HG02970 (cell line): ENCODE measurements around the gene OLFM1.

Experiments
- ATAC-seq: cut with Tn5 transposase; IDR thresholded peaks from one replicate; pipeline ENCODE4 v1.9.1; 2021; ENCODE audit warnings: mild to moderate bottlenecking, moderate library complexity, moderate number of reproducible peaks; ENCODE audit not compliant: unreplicated experiment, low FRiP score

The OLFM1 gene

DNA sequence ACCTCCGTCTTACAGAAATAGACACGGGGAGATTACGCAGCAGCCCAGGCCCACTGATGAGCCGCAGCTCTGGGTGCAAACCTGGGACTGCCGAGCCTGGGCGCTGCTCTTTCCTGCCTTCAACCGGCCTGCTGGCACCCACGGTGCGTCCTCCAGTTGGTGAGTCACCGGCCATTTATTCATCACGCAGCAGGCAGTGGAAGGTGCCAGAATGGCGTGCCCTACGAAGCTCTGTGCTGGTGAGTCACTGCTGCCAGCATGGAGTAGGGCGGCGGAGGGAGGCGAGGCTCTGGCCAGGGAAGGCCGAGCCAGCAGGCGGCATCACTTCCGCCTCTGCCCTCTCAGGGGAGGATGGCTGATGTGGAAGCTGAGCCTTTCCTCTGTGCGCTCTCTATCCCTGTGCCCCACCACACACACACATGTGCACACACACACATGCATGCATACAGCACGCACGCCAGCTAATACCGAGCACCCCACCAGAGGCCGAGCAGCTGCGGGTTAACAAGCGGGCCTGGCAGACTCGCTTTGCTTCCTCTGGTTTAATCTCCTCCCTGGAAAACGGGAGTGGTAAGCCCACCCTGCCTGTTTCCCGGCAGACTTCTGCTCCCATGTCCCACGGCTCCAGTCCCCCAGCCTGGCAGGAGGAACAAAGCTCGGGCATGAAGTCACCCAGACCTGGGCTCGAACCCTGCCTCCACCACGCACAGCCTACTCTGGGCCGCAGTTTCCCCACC, 39.2 kb downstream of the OLFM1 start:
- no peak for ATAC-seq

DNA sequence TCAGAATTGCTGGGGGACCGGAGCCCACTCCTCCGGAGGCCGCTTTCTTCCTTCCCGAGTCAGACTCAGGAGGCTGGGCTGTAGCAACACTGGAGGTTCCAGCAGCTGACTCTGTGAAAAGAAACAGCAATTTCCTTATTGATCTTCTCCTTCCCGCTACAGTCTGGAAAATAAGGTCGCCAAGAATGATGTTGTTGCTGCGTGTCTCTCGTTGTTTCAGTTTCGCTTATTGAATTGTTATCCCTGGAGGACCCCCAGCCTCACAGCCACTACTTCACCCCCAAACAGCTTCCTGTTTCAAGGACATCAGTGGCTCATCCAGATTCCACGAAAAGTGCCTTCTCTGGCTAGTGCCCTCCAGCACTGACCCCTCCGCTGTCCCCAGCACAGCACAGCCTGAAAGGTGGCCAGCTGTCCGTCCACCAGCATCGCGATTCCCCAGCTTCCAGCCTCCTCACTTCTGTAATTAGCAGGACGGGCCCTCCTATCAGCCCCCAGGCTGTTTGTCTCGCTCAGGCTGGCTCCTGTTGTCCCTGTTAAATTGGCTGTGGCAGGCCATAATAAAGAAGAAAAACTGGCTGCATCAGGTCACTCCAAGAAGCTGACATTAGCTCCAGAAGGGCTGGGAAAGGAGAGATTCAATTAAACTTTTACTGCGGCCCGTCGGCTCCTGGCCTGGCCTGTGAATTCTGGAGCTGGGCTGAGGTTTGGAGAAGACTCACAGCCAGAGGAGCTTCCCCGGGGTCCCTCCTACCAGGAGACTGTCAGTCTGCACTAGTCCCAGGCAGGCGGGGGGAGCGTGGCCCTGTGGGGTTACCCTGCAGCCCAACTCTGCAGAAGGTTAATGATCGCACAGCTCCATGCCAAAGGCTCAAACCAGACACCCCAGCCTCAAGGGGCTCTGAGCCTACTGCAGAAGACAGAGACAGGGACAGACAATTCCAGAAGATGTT, 40.5 kb downstream of the OLFM1 start:
- no peak for ATAC-seq

DNA sequence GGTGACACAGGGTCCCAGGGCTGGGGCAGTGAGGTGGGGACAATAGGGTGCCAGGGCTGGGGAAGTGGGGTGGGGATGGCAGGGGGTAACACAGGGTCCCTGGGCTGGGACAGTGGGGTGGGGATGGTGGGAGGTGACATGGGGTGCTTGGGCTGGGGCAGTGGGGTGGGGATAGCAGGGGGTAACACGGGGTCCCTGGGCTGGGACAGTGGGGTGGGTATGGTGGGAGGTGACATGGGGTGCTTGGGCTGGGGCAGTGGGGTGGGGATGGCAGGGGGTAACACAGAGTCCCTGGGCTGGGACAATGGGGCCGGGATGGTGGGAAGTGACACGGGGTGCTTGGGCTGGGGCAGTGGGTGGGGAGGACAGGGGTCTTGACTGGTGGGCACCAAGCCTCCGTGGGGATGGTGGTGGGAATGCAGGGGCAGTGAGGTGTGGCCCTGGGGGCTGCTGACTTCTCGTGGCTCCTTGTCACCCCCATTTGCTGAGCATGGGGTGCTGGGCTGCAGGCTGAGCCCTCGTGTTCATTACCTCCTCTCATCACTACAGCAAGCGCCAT, 41.7 kb downstream of the OLFM1 start:
- no peak for ATAC-seq

DNA sequence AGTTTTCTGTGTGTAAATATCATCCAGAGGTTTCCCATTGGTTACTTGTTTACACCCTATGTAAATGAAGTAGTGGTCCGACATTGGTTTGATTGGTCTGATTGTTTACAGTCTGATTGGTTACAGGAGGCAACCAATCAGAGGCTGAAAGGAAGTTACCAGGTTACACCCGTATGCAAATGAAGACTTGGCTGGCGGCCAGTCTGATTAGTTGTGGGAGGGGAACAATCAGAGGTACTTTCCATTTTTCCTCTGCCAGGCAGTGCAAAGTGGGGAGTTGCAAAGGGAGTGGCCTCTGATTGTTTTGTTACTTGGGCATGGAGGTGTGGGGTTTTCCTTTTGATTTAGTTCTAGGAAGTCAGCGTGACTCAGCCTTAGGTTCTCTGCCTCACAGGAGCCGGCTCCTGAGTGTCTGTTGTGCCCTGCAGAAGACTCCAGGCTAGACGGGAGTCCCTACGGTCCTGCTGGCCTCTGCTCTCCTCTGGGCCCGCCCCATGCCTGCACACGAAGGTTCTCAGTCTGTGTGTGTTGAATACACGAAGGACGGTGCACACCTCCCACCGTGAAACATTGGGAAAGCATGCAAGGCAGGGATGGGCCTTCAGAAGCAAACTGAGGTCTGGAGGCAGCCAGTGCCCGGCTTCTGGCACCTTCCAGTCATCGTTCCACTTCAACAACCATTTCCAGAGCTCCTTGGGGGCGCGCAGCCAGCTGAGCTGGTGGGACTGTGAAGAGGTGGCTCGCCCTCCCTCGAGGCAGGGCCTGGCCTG, 42.9 kb downstream of the OLFM1 start:
- ATAC-seq = no peak

DNA sequence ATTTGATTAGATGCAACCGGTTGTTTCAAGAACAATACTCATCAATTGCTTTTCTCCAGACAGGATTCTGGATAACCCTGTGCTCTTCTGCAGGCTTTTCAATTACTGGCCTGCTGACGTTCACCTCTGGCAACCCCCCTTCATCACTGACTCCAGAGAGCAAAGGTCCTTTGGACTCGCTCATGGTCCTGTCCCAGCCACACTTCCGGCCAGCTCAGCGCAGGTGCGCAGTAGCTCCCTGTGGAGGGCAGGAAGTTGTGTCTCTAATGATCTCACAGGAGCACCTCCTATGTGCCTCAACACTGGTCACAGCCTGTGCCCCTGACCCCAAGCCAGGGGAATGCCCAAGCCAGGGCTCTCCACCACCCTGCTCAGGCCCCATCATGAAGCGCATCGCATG, 44.0 kb downstream of the OLFM1 start:
- ATAC-seq = no peak

DNA sequence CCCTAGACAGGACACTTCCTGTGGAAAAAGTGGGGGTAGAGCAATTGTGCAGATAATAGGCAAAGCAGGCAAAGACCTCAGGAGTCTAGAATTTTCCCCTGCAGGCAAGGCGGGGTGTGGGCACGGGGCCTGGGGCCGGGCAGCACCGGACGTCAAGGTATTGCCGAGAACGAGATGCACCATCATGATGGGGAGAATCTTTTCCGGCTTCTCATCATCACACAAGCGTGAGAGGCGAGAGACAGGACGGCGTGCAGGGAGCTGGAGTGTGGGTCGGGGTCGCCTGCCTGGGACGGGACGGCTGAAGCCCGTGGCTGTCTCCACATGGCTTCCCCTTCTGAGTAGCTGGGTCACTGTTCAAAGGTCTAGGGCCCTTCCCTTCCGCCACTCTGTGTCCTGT, 44.5 kb downstream of the OLFM1 start:
- no peak for ATAC-seq

DNA sequence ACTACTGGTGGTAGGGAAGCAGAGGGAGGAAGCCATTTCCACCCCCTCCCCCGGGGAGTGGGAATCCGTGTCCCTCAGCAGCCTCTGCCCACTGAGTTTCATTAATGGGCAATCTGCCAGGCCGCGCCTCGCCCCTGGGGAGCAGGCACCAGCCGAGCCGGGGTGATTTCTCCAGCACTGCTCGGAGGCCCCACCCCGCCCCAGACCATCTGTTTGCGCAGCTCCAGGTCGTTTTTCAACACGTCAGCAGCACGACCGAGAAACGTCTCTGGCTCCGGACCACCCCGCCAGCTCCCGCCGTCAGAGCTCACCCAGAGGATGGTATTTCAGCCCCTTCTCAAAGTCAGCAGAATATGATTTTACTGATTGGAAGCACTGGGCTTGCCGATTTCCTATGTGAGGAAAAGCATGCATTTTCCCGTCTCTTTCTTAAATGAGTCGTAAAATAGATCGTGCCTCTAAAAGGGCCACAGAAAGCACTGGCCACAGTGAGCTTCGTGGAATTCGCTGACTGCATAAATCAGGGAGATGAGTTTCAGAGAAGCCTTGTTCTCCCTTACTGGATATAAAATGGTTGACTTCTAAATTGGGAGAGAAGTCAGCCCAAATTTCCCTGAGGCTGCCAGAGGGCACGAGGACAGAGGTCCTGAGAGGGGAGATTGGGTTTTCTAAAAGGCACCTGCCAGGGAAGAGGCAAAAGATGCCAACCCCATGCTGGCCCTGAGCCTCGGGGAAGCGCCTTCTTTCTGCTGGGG, 47.0 kb downstream of the OLFM1 start:
- no peak for ATAC-seq

DNA sequence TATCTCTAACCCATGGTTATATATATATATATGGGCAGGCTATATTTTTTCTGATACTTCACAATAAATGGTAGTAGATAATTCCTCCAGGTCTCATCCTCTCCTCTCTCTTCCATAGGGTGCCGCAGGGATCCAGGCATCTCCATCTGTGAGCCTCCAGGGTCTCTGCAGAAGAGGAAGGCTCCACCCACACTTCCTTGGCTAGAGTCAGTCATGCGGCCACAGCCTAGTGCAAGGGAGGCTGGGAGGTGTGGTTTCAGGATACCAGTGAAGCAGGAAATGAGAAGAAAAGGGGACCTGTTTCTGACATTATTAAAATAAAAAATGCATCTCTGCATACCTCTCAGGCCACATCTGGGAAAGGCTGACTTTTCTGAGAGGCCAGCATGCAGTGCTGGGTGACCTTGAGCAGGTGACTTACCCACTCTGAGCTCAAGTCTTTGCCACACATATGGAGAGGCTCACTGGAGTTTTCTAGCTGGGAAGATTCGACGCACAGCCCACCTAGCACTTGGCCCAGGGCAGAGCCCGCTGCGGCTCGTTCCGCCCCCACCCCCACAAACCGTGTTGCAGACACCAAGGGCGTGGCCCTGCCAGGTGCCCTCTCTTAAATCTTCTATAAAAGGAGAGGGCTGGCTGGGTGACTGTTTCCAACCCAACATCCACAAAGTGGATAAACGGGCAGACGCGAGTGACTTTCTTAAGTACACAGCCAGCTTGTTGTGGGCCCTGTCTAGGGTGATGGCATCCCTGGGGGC, 47.9 kb downstream of the OLFM1 start:
- ATAC-seq = no peak

DNA sequence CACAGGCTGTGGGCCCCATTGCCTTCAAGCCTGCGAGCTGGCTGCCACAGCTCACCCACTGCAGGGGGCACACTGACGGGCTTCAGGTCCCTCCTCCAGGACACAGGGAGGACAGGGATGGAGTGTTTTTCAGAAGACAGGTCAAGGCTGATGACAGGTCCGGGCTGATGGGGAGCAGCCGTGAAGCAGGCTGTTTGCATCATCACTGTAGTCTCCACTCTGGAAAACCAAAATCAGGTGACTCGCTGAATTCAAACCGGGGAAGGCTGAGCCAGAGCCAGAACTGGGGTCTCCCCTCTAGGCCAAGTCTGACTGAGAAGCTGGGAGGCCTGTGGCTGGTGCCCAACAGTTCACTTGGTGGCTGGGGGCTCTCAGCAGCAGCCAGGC, 48.5 kb downstream of the OLFM1 start:
- ATAC-seq = no peak

DNA sequence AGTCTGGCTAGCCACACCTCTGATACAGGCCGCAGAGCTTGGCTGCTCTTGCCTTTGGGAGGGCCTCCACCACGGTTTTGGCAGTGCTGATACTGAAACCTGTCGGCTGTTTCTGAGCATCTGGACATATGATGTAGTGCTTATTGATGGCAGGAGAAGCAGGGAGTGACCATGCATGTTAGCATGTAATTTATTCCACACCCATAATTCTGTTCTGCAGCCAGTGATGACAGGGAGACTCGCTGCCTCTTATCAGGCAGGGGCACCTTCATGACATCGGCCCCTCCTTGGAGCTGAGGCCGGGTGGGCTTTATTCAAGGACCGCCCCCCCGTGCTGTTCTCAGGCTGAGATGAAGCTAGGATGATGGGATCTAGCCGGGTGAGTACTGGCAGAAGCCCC, 49.0 kb downstream of the OLFM1 start:
- no peak for ATAC-seq

DNA sequence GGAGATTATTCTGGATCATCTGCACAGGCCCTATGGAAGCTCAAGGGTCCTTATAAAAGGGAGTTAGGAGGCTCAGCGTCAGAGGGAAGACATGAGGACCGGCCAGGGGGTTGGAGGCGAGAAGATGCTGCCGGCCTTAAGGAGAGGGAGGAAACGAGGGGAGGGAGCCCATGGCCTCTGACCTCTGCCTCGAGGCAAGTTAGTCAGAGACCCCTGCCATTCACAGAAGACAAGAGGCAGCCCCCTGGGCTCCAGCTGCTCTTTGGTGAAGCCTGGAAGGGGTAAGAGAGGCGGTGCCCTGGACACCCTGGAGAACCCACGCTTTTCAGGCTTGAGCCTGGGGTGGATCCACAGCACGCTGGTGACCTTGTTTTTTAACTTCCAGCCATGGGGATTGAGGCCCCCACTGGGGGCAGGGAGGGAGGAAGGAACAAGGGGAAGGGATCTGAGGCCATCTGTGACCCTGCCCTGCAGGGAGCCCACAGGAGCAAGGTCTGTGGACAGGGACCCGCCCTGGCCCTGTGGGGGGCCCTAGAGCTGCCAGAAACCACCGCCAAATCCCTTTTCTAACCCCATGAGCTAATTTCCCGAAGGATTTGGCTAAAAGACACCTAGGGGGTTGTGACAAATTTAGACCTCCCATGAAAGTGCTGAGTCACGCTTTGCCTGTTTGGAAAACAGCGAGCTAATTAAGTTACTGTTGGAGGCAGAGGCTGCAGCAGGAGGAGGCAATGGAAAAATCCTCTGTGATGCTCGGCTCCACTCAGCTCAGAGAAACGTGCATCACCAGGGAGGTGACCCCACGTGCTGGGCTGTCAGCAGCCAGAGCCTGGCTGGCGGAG, 49.7 kb downstream of the OLFM1 start:
- ATAC-seq = no peak

DNA sequence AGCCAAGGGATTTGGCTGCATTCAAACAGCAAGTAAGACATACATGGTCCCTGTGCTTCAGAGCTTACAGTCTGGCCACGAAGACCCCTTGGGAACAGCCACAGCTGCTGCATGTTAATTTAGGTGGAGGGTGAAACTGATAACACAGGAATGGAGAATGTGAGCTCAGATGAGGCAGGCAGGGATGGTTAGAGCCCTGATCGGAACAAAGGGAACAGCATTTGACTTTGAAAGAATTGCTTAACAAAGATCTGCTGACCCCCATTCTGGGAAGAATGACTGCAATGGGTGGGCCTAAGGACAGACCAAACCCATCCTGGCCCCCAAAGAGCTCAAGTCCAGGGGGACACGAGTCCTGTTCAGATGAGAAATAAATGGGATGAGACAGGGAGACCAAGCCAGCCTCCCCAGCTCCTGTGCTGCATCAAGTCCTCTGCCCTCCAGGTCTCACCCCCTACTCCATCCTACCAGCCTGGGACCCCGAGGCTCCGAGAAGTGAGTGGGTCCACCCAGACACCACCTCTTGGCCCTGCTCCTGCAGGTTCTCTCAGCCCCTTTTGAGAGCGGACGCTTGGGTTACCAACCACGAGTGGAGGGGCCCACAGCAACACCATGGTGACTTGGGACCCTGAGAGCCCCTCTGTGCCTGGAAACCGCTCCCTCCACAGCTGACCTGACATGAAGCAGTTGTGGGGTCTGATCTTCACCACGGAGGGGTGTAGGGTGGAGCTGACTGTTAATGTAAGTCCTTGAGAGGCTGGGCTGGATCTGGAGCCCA, 50.8 kb downstream of the OLFM1 start:
- no peak for ATAC-seq

DNA sequence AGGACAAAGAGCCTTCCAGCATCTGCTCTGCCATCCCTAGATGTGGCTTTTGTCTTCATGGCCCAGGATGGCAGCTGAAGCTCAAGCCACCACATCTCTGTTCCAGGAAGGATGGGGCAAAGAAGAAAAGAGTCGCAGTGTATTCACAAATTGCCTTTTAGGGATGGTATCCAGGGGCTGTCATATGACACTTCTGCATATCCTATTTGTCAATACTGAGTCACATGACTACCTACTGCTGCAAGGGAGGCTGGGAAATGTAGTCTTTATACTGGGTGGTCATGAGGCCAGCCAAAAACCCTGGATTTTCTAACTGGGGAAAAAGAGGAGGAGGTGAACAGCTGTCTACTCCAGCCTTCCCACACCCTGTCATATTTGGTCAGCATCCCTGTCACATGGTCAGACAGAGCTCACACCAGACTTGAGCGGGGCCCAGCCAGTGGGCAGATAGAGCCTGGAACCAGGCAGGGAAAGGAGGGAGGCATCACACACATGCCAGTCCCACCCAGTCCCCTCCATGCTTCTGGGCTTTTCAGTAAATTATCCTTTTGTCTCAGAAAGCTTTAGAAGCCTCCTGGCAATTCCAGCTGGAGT, 52.0 kb downstream of the OLFM1 start:
- ATAC-seq = no peak

DNA sequence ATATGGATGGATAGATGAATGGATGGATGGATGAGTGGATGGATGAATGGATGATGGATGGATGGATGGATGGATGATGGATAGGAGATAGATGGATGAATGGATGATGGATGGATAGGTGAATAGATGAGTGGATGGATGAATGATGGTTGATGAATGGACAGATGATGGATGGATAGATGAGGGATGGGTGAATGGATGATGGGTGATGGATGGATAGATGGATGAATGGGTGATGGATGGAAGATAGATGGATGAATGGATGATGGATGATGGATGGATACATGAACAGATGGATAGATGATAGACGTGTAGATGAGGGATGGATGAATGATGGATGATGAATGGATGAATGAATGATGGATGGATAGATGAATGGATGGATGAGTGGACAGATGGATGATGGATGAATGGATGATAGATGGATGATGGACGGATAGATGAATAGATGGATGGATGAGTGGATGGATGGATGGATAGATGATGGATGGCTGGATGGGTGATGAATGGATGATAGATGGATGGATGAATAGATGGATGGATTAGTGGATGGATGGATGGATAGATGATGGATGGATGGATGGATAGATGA, 53.8 kb downstream of the OLFM1 start:
- ATAC-seq = no peak

DNA sequence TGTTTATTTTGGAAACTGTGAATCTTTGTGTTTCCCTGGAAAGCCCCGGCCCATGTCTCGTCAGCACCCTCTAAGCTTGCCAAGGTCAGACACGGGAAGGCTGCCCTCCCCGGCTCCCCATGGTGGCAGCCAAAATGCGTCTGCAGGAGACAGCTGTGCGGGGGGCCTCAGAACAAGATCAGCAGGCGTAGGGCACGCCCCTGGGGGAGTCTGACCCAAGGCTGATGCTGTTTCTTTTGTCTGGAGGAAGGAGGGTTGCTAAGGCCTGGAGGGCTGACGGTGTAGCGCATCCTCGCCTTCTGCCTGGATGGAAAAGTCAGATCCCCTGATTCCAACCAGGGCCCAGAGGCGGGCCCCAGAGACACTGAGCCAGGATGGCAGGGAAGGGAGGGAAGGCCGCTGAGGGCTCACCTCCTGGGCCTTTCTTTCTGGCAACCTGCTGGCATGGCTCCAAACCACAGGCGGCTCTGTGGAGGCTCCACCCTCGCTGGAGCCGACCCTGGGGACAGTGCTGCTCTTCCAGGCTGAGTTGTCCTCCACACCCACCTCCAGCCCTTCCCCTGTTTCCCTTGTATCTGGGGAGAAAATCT, 57.2 kb downstream of the OLFM1 start:
- ATAC-seq = no peak

DNA sequence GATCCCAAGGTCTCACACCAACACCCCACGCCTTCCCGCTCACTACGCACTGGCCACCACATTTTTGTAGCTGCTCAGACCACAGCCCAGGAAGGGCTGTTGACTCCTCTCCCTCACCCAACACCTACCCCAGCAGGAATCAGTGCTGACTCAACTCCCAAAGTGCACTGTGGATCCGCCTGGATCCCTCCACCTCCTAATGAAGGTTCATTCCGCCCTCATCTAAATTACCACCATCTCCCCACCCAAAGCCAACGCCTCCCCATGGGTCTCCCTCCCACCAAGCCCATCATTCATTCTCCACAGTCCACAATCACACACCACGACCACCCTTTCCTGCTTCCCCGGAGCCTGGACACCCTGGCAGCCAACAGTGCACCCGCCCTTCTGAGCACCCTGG, 57.8 kb downstream of the OLFM1 start:
- no peak for ATAC-seq

DNA sequence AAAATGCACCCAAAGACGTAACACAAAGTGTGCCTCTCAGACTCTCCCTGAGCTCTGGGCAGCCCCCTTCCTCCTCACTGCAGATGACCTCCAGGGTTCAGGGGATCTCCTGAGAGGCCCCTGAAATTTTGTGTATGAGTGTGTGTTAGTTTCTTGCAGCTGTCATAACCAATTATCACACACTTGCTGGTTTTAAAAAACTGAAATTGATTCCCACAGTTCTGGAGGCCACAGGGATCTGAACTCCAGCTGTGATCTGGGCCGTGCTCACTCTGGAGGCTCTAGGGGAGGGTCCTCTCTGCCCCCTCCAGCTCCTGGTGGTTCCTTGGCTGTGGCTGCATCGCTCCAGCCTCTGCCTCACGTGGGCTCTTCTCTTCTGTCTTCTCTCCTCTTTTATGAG, 58.8 kb downstream of the OLFM1 start:
- ATAC-seq = no peak
